ENCODE data around the gene KLC1. TPM values are rescaled to one million over a fixed set of nuclear protein-coding genes. Genes with fewer than 3 reads are reported as not detected.

KLC1 gene
- total RNA-seq, 2 donors from 2014 or later: 170 to 178 TPM

GRCh38 chr14:103684871-103685270 is 55.9 kb downstream of the KLC1 start:
- Histone ChIP-seq H3K36me3 (ENCODE audit: control insufficient read depth, insufficient read depth, low read length) (peaks cover 92% of the 10 kb centered on the region), H3K4me3 (ENCODE audit: low read length) (no peak overlapping the region), H3K27ac (ENCODE audit: low read depth, low read length) (no peak overlapping the region), H3K9me3 (ENCODE audit: control insufficient read depth, low read length) (no peaks in the 10 kb centered on the region), H3K4me1 (ENCODE audit: control insufficient read depth, insufficient read depth, low read length) (no peaks in the 10 kb centered on the region), H3K27me3 (ENCODE audit: control insufficient read depth, insufficient read depth, low read length, poor library complexity, severe bottlenecking) (no peaks in the 10 kb centered on the region), H3K9ac (ENCODE audit: extremely low read depth, low read length, poor library complexity, severe bottlenecking) (no peak overlapping the region)
- no peaks in the 10 kb centered on the region for H3K4me1 Mint-ChIP-seq
- H3K27ac Mint-ChIP-seq: no peak overlapping the region
- 95 to 96% methylated on average over 15 of the region's 15 CpGs for WGBS, 2 experiments (ENCODE audit: insufficient coverage in 1 of 2, insufficient read length in 1 of 2)
- TF ChIP-seq CTCF (conservative IDR thresholded peaks at IDR 0.05): no peak
- no peak overlapping the region for H3K4me3 Mint-ChIP-seq
- no peaks in the 10 kb centered on the region for H3K27me3 Mint-ChIP-seq (ENCODE audit: insufficient read depth)
- no peaks in the 10 kb centered on the region for H3K9me3 Mint-ChIP-seq
- H3K36me3 Mint-ChIP-seq (ENCODE audit: low read depth): peaks cover 70% of the 10 kb centered on the region
- DNase-seq: no peak

GRCh38 chr14:103685276-103686211 is 56.5 kb downstream of the KLC1 start:
- 94 to 96% methylated on average over 8 to 23 of the region's 23 CpGs for WGBS, 2 experiments (ENCODE audit: insufficient coverage in 1 of 2, insufficient read length in 1 of 2)
- Mint-ChIP-seq H3K9me3 (no peaks in the 10 kb centered on the region), H3K27ac (no peak overlapping the region), H3K27me3 (ENCODE audit: insufficient read depth) (no peaks in the 10 kb centered on the region), H3K36me3 (ENCODE audit: low read depth) (peaks cover 70% of the 10 kb centered on the region), H3K4me1 (no peaks in the 10 kb centered on the region), H3K4me3 (no peak overlapping the region)
- Histone ChIP-seq H3K27ac (ENCODE audit: low read depth, low read length) (no peak overlapping the region), H3K36me3 (ENCODE audit: control insufficient read depth, insufficient read depth, low read length) (peaks cover 91% of the 10 kb centered on the region), H3K4me1 (ENCODE audit: control insufficient read depth, insufficient read depth, low read length) (no peaks in the 10 kb centered on the region), H3K4me3 (ENCODE audit: low read length) (no peak overlapping the region), H3K9me3 (ENCODE audit: control insufficient read depth, low read length) (no peaks in the 10 kb centered on the region), H3K9ac (ENCODE audit: extremely low read depth, low read length, poor library complexity, severe bottlenecking) (no peak overlapping the region), H3K27me3 (ENCODE audit: control insufficient read depth, insufficient read depth, low read length, poor library complexity, severe bottlenecking) (no peaks in the 10 kb centered on the region)
- DNase-seq: no peak
- TF ChIP-seq CTCF (conservative IDR thresholded peaks at IDR 0.05): no peak

- H3K4me1 Mint-ChIP-seq: no peaks in the 10 kb centered on the region
- peaks cover 84% of the 10 kb centered on the region for H3K36me3 ChIP-seq (ENCODE audit: control insufficient read depth, insufficient read depth, low read length)
- H3K4me3 Mint-ChIP-seq: no peak overlapping the region
- no peaks in the 10 kb centered on the region for H3K9me3 ChIP-seq (ENCODE audit: control insufficient read depth, low read length)
- H3K27ac Mint-ChIP-seq: no peak overlapping the region
- no peaks in the 10 kb centered on the region for H3K27me3 Mint-ChIP-seq (ENCODE audit: insufficient read depth)
- peaks cover 58% of the 10 kb centered on the region for H3K36me3 Mint-ChIP-seq (ENCODE audit: low read depth)
- H3K9me3 Mint-ChIP-seq: no peaks in the 10 kb centered on the region
- no peaks in the 10 kb centered on the region for H3K27me3 ChIP-seq (ENCODE audit: control insufficient read depth, insufficient read depth, low read length, poor library complexity, severe bottlenecking)
- no peak overlapping the region for H3K9ac ChIP-seq (ENCODE audit: extremely low read depth, low read length, poor library complexity, severe bottlenecking)
- no peak overlapping the region for H3K27ac ChIP-seq (ENCODE audit: low read depth, low read length)
- TF ChIP-seq CTCF (conservative IDR thresholded peaks at IDR 0.05): no peak
- H3K4me3 ChIP-seq (ENCODE audit: low read length): no peak overlapping the region
- H3K4me1 ChIP-seq (ENCODE audit: control insufficient read depth, insufficient read depth, low read length): no peaks in the 10 kb centered on the region
- WGBS, 2 experiments (ENCODE audit: insufficient coverage in 1 of 2, insufficient read length in 1 of 2): 97 to 98% methylated on average over 19 of the region's 19 CpGs
- DNase-seq: no peak
Observed at GRCh38 chr14:103686831-103687485, 57.9 kb downstream of the KLC1 start.
